ENCODE measurements around the gene RASSF7. TPM values are rescaled to one million over a fixed set of nuclear protein-coding genes. Genes with fewer than 3 reads are reported as not detected.

The RASSF7 gene
- polyA plus RNA-seq, 1 of the 3 experiments (the other 2 are of a cell fraction), result 19.8 TPM

DNA sequence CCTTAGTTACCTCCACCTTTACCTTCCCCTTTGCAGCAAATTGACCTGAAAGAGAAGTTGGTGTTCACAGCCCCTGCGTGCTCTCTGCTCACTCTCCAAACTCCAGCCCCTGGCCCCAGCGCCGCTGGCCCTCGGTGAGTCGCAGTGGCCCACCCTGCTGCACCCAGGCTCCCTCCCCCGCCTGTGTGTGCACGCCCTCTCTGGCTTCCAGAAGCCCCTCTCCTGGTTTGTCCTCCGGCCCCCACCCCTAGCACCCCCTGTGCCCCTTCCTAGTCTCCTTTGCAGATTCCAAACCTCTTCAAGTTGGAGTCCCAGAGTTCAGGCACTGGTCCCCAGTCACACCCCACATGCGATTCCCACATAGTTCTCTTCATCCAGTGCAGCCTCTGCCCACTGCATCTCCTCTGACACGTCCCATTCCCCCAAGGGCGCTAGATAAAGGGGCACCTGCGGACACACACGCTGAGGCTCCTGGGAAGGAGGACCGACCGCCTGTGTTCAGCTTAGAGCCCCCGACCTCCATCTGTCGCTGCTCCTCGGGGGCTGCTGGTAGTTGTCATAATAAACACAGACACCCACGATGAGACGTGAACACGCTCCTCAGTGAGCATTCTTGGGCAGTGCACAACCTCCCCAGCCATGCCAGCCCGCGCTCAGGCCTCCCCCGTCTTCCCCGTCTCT, 14.0 kb downstream of the RASSF7 start:
- 54% methylated on average over 24 of the region's 25 CpGs for WGBS (ENCODE audit: low lambda C conversion rate)
- TF ChIP-seq FOSL2 (IDR thresholded peaks at IDR 0.05; ENCODE audit: borderline replicate concordance, low read depth), result no peak
- no peak for TF ChIP-seq CTCF (IDR thresholded peaks at IDR 0.05)
- TF ChIP-seq JUND (IDR thresholded peaks at IDR 0.05), result no peak
- no peak for TF ChIP-seq RFX5 (IDR thresholded peaks at IDR 0.05; ENCODE audit: low read length)
- TF ChIP-seq POLR2AphosphoS5 (IDR thresholded peaks at IDR 0.05; ENCODE audit: low read depth, low read length), result no peak
- no peak for TF ChIP-seq RCOR1 (IDR thresholded peaks at IDR 0.05; ENCODE audit: low read length)
- no peak for TF ChIP-seq MEF2A (IDR thresholded peaks at IDR 0.05; ENCODE audit: borderline replicate concordance, low read depth)
- no peak for TF ChIP-seq ELF1 (IDR thresholded peaks at IDR 0.05)
- Histone ChIP-seq H3K27ac (ENCODE audit: low read depth in 2 of 2, low read length in 1 of 2) (no peak overlapping the region), H3K9me3 (no peaks in the 10 kb centered on the region), H3K4me2 (peak overlapping the region; percentile 97), H3K4me3 (ENCODE audit: low read depth in 2 of 2, low read length in 1 of 2) (peak overlapping the region; percentile 74 to 77), H3F3A (replicated peaks; ENCODE audit: insufficient read depth) (no peaks in the 10 kb centered on the region), H3K79me2 (ENCODE audit: insufficient read depth) (peaks cover 35% of the 10 kb centered on the region), H3K9me2 (no peaks in the 10 kb centered on the region), H3K36me3 (replicated peaks in 1 of 2; ENCODE audit: control insufficient read depth in 1 of 2, insufficient read depth in 2 of 2, low read length in 1 of 2) (no peaks in the 10 kb centered on the region), H2AFZ (ENCODE audit: low read depth) (peak overlapping the region; percentile 93; the same call in 1 of the 2 replicates), H3K27me3 (ENCODE audit: insufficient read depth) (no peaks in the 10 kb centered on the region), H4K20me1 (ENCODE audit: insufficient read depth) (peaks cover 31% of the 10 kb centered on the region), H3K4me1 (ENCODE audit: control insufficient read depth in 1 of 2, insufficient read depth in 2 of 2, low read depth in 1 of 2, low read length in 1 of 2) (peaks cover 4 to 28% of the 10 kb centered on the region in 2 experiments; a peak in 3 of 4 replicates), H3K9ac (peak overlapping the region; percentile 62)
- CTCF ChIA-PET, result interaction anchor here (0.8 to 1.5 kb wide), 4 partner anchors 20 to 148 kb away, joined by 3 to 5 read pairs (median 4); no protein-coding TSS in a partner anchor
- POLR2A ChIA-PET, result interaction anchor here (0.7 to 1.8 kb wide), 3 partner anchors 11 to 63 kb away, joined by 3 to 14 read pairs (median 3); no protein-coding TSS in a partner anchor
- no peak for DNase-seq

GRCh38 chr11:575313-575995, 14.7 kb downstream of the RASSF7 start:
- TF ChIP-seq MAX (IDR thresholded peaks at IDR 0.05; ENCODE audit: low read depth) (peak; percentile 56), RXRA (IDR thresholded peaks at IDR 0.05; ENCODE audit: borderline replicate concordance, low read depth) (no peak)
- Histone ChIP-seq H3K36me3 (replicated peaks in 1 of 2; ENCODE audit: control insufficient read depth in 1 of 2, insufficient read depth in 2 of 2, low read length in 1 of 2) (no peaks in the 10 kb centered on the region), H3K4me3 (ENCODE audit: low read depth in 2 of 2, low read length in 1 of 2) (peak overlapping the region; percentile 74 to 77), H3K4me2 (peak overlapping the region; percentile 97), H3K4me1 (ENCODE audit: control insufficient read depth in 1 of 2, insufficient read depth in 2 of 2, low read depth in 1 of 2, low read length in 1 of 2) (peaks cover 4 to 29% of the 10 kb centered on the region in 2 experiments; a peak in 3 of 4 replicates), H2AFZ (ENCODE audit: low read depth) (peak overlapping the region; percentile 93; the same call in 1 of the 2 replicates), H3K27me3 (ENCODE audit: insufficient read depth) (no peaks in the 10 kb centered on the region), H3F3A (replicated peaks; ENCODE audit: insufficient read depth) (no peaks in the 10 kb centered on the region), H3K79me2 (ENCODE audit: insufficient read depth) (peaks cover 42% of the 10 kb centered on the region), H3K27ac (ENCODE audit: low read depth in 2 of 2, low read length in 1 of 2) (no peak overlapping the region; a peak in 1 of 4 replicates), H3K9me3 (no peaks in the 10 kb centered on the region), H3K9me2 (no peaks in the 10 kb centered on the region), H3K9ac (peak overlapping the region; percentile 62), H4K20me1 (ENCODE audit: insufficient read depth) (peaks cover 37% of the 10 kb centered on the region)
- DNase-seq, result no peak
- 9% methylated on average over 26 of the region's 81 CpGs for WGBS (ENCODE audit: low lambda C conversion rate)
- ChIA-PET CTCF (interaction anchor here (0.6 to 1.5 kb wide), 7 partner anchors 9 to 152 kb away, joined by 3 to 5 read pairs (median 3); no protein-coding TSS in a partner anchor), POLR2A (interaction anchor here (0.7 to 1.8 kb wide), 8 partner anchors 9 to 69 kb away, joined by 3 to 14 read pairs (median 3); no protein-coding TSS in a partner anchor)
